Stimulated activated CD8-positive, alpha-beta memory T cell treated with anti-CD3 and anti-CD28 coated beads, Interleukin-7, amount 100 ng/mL, for 4 hours (primary cell): ENCODE results near the gene RNF150.

Experiments
- DNase-seq, 2 donors: peaks; one replicate each; pipeline ENCODE4 v3.0.0-alpha.2; 2020; ENCODE audit warnings: low read depth in 2 of 2

RNF150 gene

GRCh38 chr4:140928880-140929279 is 204.4 kb downstream of the RNF150 start:
- DNase-seq: no peak

GRCh38 chr4:140926672-140927071 is 206.6 kb downstream of the RNF150 start:
- no peak for DNase-seq

- DNase-seq: no peak
Measured at GRCh38 chr4:140925417-140925816, 207.9 kb downstream of the RNF150 start.

- DNase-seq: no peak
Measured at GRCh38 chr4:140924761-140925392, 208.4 kb downstream of the RNF150 start.

GRCh38 chr4:140906993-140907962 is 226.0 kb downstream of the RNF150 start:
- DNase-seq: no peak

- no peak for DNase-seq
Measured at GRCh38 chr4:140904904-140905303, 228.4 kb downstream of the RNF150 start.

GRCh38 chr4:140903522-140904475 is 229.5 kb downstream of the RNF150 start:
- DNase-seq: no peak

- no peak for DNase-seq
Measured at GRCh38 chr4:140901736-140902336, 231.4 kb downstream of the RNF150 start.

- no peak for DNase-seq
Measured at GRCh38 chr4:140893939-140894338, 239.3 kb downstream of the RNF150 start.

- no peak for DNase-seq
Measured at GRCh38 chr4:140888054-140888453, 245.2 kb downstream of the RNF150 start.

GRCh38 chr4:140887467-140887866 is 245.8 kb downstream of the RNF150 start:
- no peak for DNase-seq

- DNase-seq: no peak
Measured at GRCh38 chr4:140884431-140885058, 248.7 kb downstream of the RNF150 start.

GRCh38 chr4:140877781-140878180 is 255.5 kb downstream of the RNF150 start:
- no peak for DNase-seq

GRCh38 chr4:140876615-140877364 is 256.5 kb downstream of the RNF150 start:
- DNase-seq: no peak

GRCh38 chr4:140875746-140876452 is 257.4 kb downstream of the RNF150 start:
- DNase-seq: no peak

- DNase-seq: no peak
Measured at GRCh38 chr4:140874056-140874455, 259.2 kb downstream of the RNF150 start.

GRCh38 chr4:140871368-140871767 is 261.9 kb downstream of the RNF150 start:
- no peak for DNase-seq

GRCh38 chr4:140870427-140870826 is 262.8 kb downstream of the RNF150 start:
- DNase-seq: no peak

GRCh38 chr4:140869446-140869845 is 263.8 kb downstream of the RNF150 start:
- DNase-seq: no peak

- DNase-seq: no peak
Measured at GRCh38 chr4:140867356-140867755, 265.9 kb downstream of the RNF150 start.
